Prostate gland (tissue), 2 donors: ENCODE data around the gene STRADB. TPM values are rescaled to one million over a fixed set of nuclear protein-coding genes. Genes with fewer than 3 reads are reported as not detected.
"Not testable (repeated sequence)": the region's sequence is repeated elsewhere in the genome, so short reads cannot be mapped to it uniquely, and the experiment has no call there.

Experiments used
- DNase-seq: peaks from one replicate; pipeline ENCODE4 v3.0.0-alpha.2; 2019; ENCODE audit warnings: low spot score
- H3K27ac ChIP-seq, 2 donors: fragments of 200-600 bp; sonication (generic); 2 replicates each; pipeline ENCODE4 v1.5.1; 2017 to 2019
- H3K27me3 ChIP-seq: fragments of 200-600 bp; sonication (generic); replicated peaks from 2 replicates; pipeline ENCODE4 v1.5.1; 2019; ENCODE audit not compliant: insufficient read depth
- H3K36me3 ChIP-seq, 2 donors: fragments of 200-600 bp; sonication (generic); 1 replicate in 1 of 2; 2 replicates in 1 of 2; pipeline versions ENCODE4 v1.5.1 to v1.8.1; 2017 to 2019
- H3K4me1 ChIP-seq: fragments of 200-600 bp; sonication (generic); replicated peaks from 2 replicates; pipeline ENCODE4 v1.5.1; 2019
- H3K4me3 ChIP-seq, 2 donors: fragments of 200-600 bp; sonication (generic); 2 replicates each; pipeline ENCODE4 v1.5.1; 2017 to 2019
- H3K9me3 ChIP-seq: fragments of 200-600 bp; sonication (generic); 2 replicates; pipeline ENCODE4 v1.5.1; 2017
- POLR2A ChIP-seq: fragments of 450-650 bp; IDR thresholded peaks from one replicate; pipeline ENCODE4 v1.6.1; 2016; ENCODE audit warnings: antibody characterized with exemption, mild to moderate bottlenecking
- POLR2AphosphoS5 ChIP-seq: sonication (generic); formaldehyde crosslinking; IDR thresholded peaks from one replicate; pipeline ENCODE4 v1.6.1; 2017; ENCODE audit warnings: antibody characterized with exemption
- WGBS: methylation state at CpG from one replicate; pipeline ENCODE4 v1.1.5; 2018; 5-methylcytosine and 5-hydroxymethylcytosine counted together
- intact Hi-C: fragments of 100-400 bp; cut with DNase I; formaldehyde crosslinking; loops from one replicate; pipeline ENCODE4 v1.14.2; 2022
- total RNA-seq, 2 donors: library from RNA; depleted of rRNA; stranded (reverse); fragments of >200 nt; gene quantifications; one replicate each; pipeline ENCODE4 v1.1.0, GENCODE V29; 2016
- TF ChIP-seq, protein P1 (sequence below), 4 experiments: fragments of 200-600 bp in 2 of 4; fragments of 450-650 bp in 2 of 4; sonication (generic) in 2 of 4; IDR thresholded peaks; 1 replicate in 3 of 4; 2 replicates in 1 of 4; pipeline ENCODE4 v1.5.1; 2016 to 2019; ENCODE audit warnings: antibody characterized with exemption in 4 of 4, mild to moderate bottlenecking in 2 of 4, moderate library complexity in 2 of 4

The STRADB gene
- total RNA-seq, 2 donors from 2014 or later = 20.4 to 29.8 TPM

DNA sequence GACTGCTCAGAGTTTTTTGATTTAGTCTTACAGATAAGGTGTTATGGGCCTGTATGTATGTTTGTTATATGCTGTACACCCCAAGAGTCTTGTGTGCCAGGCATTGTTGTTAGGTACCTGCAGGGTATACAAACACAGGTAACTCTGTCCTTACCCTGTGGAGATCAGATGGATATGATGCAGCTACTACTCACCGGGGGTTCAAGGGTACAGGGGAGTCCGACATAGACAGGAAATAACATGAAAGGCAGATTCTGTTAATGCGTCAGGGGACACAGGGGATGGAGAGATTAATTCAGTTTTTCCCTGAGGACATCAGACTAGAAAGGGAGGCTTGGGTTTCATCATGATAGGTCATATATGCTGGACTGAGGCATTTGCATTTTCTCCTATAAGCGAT is 31.6 kb upstream of the STRADB start:
- WGBS = 87% methylated on average over 4 of the region's 4 CpGs
- H3K4me1 ChIP-seq = peaks cover 7% of the 10 kb centered on the region
- H3K9me3 ChIP-seq = no peaks in the 10 kb centered on the region
- intact Hi-C loops = no loop called here
- DNase-seq = no peak
- no peak overlapping the region for H3K4me3 ChIP-seq
- H3K36me3 ChIP-seq = no peaks in the 10 kb centered on the region
- no peak for TF ChIP-seq POLR2A
- TF ChIP-seq, protein P1, sequence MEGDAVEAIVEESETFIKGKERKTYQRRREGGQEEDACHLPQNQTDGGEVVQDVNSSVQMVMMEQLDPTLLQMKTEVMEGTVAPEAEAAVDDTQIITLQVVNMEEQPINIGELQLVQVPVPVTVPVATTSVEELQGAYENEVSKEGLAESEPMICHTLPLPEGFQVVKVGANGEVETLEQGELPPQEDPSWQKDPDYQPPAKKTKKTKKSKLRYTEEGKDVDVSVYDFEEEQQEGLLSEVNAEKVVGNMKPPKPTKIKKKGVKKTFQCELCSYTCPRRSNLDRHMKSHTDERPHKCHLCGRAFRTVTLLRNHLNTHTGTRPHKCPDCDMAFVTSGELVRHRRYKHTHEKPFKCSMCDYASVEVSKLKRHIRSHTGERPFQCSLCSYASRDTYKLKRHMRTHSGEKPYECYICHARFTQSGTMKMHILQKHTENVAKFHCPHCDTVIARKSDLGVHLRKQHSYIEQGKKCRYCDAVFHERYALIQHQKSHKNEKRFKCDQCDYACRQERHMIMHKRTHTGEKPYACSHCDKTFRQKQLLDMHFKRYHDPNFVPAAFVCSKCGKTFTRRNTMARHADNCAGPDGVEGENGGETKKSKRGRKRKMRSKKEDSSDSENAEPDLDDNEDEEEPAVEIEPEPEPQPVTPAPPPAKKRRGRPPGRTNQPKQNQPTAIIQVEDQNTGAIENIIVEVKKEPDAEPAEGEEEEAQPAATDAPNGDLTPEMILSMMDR (IDR thresholded peaks at IDR 0.05) = no peak
- no peak for TF ChIP-seq POLR2AphosphoS5
- no peaks in the 10 kb centered on the region for H3K27me3 ChIP-seq
- H3K27ac ChIP-seq = no peak overlapping the region

GRCh38 chr2:201420442-201421113 is 31.0 kb upstream of the STRADB start:
- DNase-seq = no peak
- Histone ChIP-seq H3K9me3 (no peaks in the 10 kb centered on the region), H3K27ac (no peak overlapping the region), H3K27me3 (no peaks in the 10 kb centered on the region), H3K4me3 (no peak overlapping the region), H3K4me1 (peaks cover 3% of the 10 kb centered on the region), H3K36me3 (no peaks in the 10 kb centered on the region)
- no peak for TF ChIP-seq POLR2AphosphoS5
- WGBS = 87% methylated on average over 3 of the region's 3 CpGs
- intact Hi-C loops = no loop called here

DNA sequence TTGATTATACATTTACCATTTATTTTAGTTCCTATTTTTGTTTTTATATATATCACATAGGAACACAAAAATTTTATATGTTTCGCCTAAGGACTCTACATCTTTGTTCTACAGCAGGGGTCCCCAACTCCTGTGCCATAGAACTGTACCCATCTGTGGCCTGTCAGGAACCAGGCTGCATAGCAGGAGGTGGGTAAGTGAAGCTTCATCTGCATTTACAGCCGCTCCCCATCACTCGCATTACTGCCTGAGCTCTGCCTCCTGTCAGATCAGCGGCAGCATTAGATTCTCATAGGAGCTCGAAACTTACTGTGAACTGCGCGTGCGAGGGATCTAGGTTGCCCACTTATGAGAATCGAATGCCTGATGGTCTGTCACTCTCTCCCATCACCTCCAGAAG is 25.6 kb upstream of the STRADB start:
- intact Hi-C loops = no loop called here
- no peak overlapping the region for H3K27ac ChIP-seq
- H3K4me1 ChIP-seq = peaks cover 3% of the 10 kb centered on the region
- TF ChIP-seq POLR2AphosphoS5 (no peak), POLR2A (no peak)
- TF ChIP-seq, protein P1 (IDR thresholded peaks at IDR 0.05) = no peak
- no peaks in the 10 kb centered on the region for H3K36me3 ChIP-seq
- H3K9me3 ChIP-seq = no peaks in the 10 kb centered on the region
- 97% methylated on average over 9 of the region's 9 CpGs for WGBS
- H3K4me3 ChIP-seq = no peak overlapping the region
- DNase-seq = no peak
- no peaks in the 10 kb centered on the region for H3K27me3 ChIP-seq

DNA sequence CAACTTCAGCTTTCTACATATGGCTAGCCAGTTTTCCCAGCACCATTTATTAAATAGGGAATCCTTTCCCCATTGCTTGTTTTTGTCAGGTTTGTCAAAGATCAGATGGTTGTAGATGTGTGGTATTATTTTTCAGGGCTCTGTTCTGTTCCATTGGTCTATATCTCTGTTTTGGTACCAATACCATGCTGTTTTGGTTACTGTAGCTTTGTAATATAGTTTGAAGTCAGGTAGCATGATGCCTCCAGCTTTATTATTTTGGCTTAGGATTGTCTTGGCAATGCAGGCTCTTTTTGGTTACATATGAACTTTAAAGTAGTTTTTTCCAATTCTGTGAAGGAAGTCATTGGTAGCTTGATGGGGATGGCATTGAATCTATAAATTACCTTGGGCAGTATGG is 23.2 kb upstream of the STRADB start:
- H3K9me3 ChIP-seq, DNase-seq, H3K27me3 ChIP-seq, H3K4me3 ChIP-seq, H3K27ac ChIP-seq, intact Hi-C loops, H3K36me3 ChIP-seq, H3K4me1 ChIP-seq: not testable (repeated sequence)

DNA sequence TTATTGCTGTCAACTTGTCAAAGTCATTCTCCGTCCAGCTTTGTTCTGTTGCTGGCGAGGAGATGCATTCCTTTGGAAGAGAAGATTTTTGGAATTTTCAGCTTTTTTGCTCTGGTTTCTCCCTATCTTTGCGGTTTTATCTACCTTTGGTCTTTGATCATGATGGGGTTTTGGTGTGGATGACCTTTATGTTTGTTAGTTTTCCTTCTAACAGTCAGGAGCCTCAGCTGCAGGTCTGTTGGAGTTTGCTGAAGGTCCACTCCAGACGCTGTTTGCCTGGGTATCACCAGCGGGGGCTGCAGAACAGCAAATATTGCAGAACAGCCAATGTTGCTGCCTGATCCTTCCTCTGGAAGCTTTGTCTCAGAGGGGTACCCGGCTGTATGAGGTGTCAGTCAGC is 21.7 kb upstream of the STRADB start:
- DNase-seq, H3K36me3 ChIP-seq, H3K27ac ChIP-seq, H3K4me3 ChIP-seq, H3K9me3 ChIP-seq, H3K27me3 ChIP-seq, intact Hi-C loops, H3K4me1 ChIP-seq: not testable (repeated sequence)
- WGBS = 97% methylated on average over 6 of the region's 6 CpGs

DNA sequence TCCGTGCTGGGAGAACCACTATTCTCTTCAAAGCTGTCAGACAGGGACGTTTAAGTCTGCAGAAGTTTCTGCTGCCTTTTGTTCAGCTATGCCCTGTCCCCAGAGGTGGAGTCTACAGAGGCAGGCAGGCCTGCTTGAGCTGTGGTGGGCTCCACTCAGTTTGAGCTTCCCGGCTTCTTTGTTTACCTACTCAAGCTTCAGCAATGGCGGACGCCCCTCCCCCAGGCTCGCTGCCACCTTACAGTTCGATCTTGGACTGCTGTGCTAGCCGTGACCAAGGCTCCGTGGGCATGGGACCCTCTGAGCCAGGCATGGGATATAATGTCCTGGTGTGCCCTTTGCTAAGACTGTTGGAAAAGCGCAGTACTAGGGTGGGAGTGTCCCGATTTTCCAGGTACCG is 21.2 kb upstream of the STRADB start:
- H3K9me3 ChIP-seq, H3K27ac ChIP-seq, H3K4me1 ChIP-seq, H3K27me3 ChIP-seq, H3K36me3 ChIP-seq, intact Hi-C loops, H3K4me3 ChIP-seq, DNase-seq: not testable (repeated sequence)
- WGBS = 97% methylated on average over 12 of the region's 12 CpGs

GRCh38 chr2:201430839-201431238 is 20.7 kb upstream of the STRADB start:
- no peak for TF ChIP-seq POLR2A
- TF ChIP-seq, protein P1 (IDR thresholded peaks at IDR 0.05) = no peak
- no peak overlapping the region for H3K27ac ChIP-seq
- WGBS = 80% methylated on average over 5 of the region's 5 CpGs

More at GRCh38 chr2:201430839-201431238, 20.7 kb upstream of the STRADB start:
- Histone ChIP-seq H3K27me3 (no peaks in the 10 kb centered on the region), H3K4me3 (no peak overlapping the region), H3K4me1 (no peaks in the 10 kb centered on the region), H3K36me3 (no peaks in the 10 kb centered on the region), H3K9me3 (no peaks in the 10 kb centered on the region)
- intact Hi-C loops = no loop called here
- DNase-seq = no peak
